SK-N-SH (cell line): Measurements from ENCODE around the gene PIP5KL1. TPM values are rescaled to one million over a fixed set of nuclear protein-coding genes. Genes with fewer than 3 reads are reported as not detected.

ENCODE experiments used
- CTCF ChIA-PET: fragments of 300-600, 350-600 bp; formaldehyde crosslinking; extraction: SDS; loops from one replicate; lab custom pipeline; 2021; lab: Yijun Ruan, JAX
- POLR2A ChIA-PET: fragments of 350-600 bp; sonication (Branson Sonifier 250); formaldehyde crosslinking; extraction: SDS; loops from one replicate; lab custom pipeline; 2020; ENCODE audit warnings: antibody characterized with exemption, inconsistent platforms; lab: Yijun Ruan, JAX
- DNase-seq: peaks from one replicate; pipeline ENCODE4 v3.0.0; 2012
- H2AFZ ChIP-seq: fragments of 200-600 bp; sonication (generic); 2 replicates; pipeline ENCODE4 v1.8.1; 2016; ENCODE audit warnings: antibody characterized with exemption, mild to moderate bottlenecking, low read depth
- H3F3A ChIP-seq: fragments of 200-600 bp; sonication (generic); replicated peaks from 2 replicates; pipeline ENCODE3; 2016; ENCODE audit warnings: antibody characterized with exemption, mild to moderate bottlenecking; ENCODE audit not compliant: insufficient read depth
- H3K27ac ChIP-seq, 2 experiments: fragments of 200-500 bp in 1 of 2; fragments of 200-600 bp in 1 of 2; sonication (Bioruptor generic) in 1 of 2; sonication (generic), shearing (Covaris generic) in 1 of 2; 2 replicates each; pipeline versions ENCODE4 v1.5.1 to v1.6.1; 2014 to 2016; ENCODE audit warnings: low read depth in 2 of 2, inconsistent platforms in 1 of 2, low read length in 1 of 2, mild to moderate bottlenecking in 1 of 2, mixed read lengths in 1 of 2
- H3K27me3 ChIP-seq: fragments of 200-600 bp; sonication (generic), shearing (Covaris generic); 2 replicates; pipeline ENCODE4 v1.6.1; 2016; ENCODE audit warnings: mixed run types; ENCODE audit not compliant: insufficient read depth
- H3K36me3 ChIP-seq, 2 experiments: fragments of 200-500 bp in 1 of 2; fragments of 200-600 bp in 1 of 2; sonication (Bioruptor generic) in 1 of 2; sonication (generic) in 1 of 2; replicated peaks in 1 of 2; 2 replicates each; pipeline versions ENCODE3 to v1.5.1; 2014 to 2016; ENCODE audit warnings: low read length in 1 of 2, mild to moderate bottlenecking in 1 of 2; ENCODE audit not compliant: insufficient read depth in 2 of 2, control insufficient read depth in 1 of 2
- H3K4me1 ChIP-seq, 2 experiments: fragments of 200-500 bp in 1 of 2; fragments of 200-600 bp in 1 of 2; sonication (Bioruptor generic) in 1 of 2; sonication (generic), shearing (Covaris generic) in 1 of 2; 2 replicates each; pipeline versions ENCODE4 v1.5.1 to v1.6.1; 2014 to 2016; ENCODE audit warnings: low read depth in 1 of 2, low read length in 1 of 2, mixed run types in 1 of 2; ENCODE audit not compliant: insufficient read depth in 2 of 2, control insufficient read depth in 1 of 2
- H3K4me2 ChIP-seq: fragments of 200-600 bp; sonication (generic), shearing (Covaris generic); 2 replicates; pipeline ENCODE4 v1.6.1; 2017; ENCODE audit warnings: mixed run types
- H3K4me3 ChIP-seq, 2 experiments: fragments of 200-500 bp in 1 of 2; fragments of 200-600 bp in 1 of 2; sonication (Bioruptor generic) in 1 of 2; sonication (generic), shearing (Covaris generic) in 1 of 2; 2 replicates each; pipeline versions ENCODE4 v1.5.1 to v1.8.1; 2014 to 2016; ENCODE audit warnings: low read depth in 2 of 2, inconsistent platforms in 1 of 2, low read length in 1 of 2, mild to moderate bottlenecking in 1 of 2, mixed read lengths in 1 of 2, moderate library complexity in 1 of 2
- H3K79me2 ChIP-seq: fragments of 200-600 bp; sonication (generic); 2 replicates; pipeline ENCODE4 v1.8.1; 2017; ENCODE audit warnings: mild to moderate bottlenecking; ENCODE audit not compliant: insufficient read depth
- H3K9ac ChIP-seq: fragments of 200-600 bp; sonication (generic); 2 replicates; pipeline ENCODE4 v1.6.1; 2017; ENCODE audit warnings: mixed run types
- H3K9me2 ChIP-seq: fragments of 200-600 bp; sonication (generic); 2 replicates; pipeline ENCODE4 v1.6.1; 2017; ENCODE audit warnings: mixed run types
- H3K9me3 ChIP-seq: fragments of 200-600 bp; sonication (generic); 2 replicates; pipeline ENCODE4 v1.6.1; 2017; ENCODE audit warnings: mixed run types, mild to moderate bottlenecking, moderate library complexity
- H4K20me1 ChIP-seq: fragments of 200-600 bp; sonication (generic); 2 replicates; pipeline ENCODE4 v1.6.1; 2017; ENCODE audit warnings: mild to moderate bottlenecking, mixed run types; ENCODE audit not compliant: insufficient read depth
- EP300 ChIP-seq, 2 experiments: IDR thresholded peaks; 2 replicates each; pipeline versions ENCODE4 v1.4.0 to v1.6.1; 2012; ENCODE audit warnings: borderline replicate concordance in 1 of 2, low read depth in 1 of 2, low read length in 1 of 2
- EZH2phosphoT487 ChIP-seq: fragments of 200-600 bp; sonication (generic); IDR thresholded peaks from 2 replicates; pipeline ENCODE4 v1.6.1; 2017; ENCODE audit warnings: low read depth, mixed run types, mild to moderate bottlenecking, antibody characterized with exemption, moderate library complexity, borderline replicate concordance
- FOXJ3 ChIP-seq: sonication (generic); formaldehyde crosslinking; IDR thresholded peaks from 2 replicates; pipeline ENCODE4 v1.5.1; 2020; ENCODE audit warnings: mild to moderate bottlenecking, missing genetic modification reagents
- FOXM1 ChIP-seq: IDR thresholded peaks from 2 replicates; pipeline ENCODE4 v1.4.0; 2012; ENCODE audit warnings: low read depth, mild to moderate bottlenecking
- GATA2 ChIP-seq: sonication (generic); formaldehyde crosslinking; IDR thresholded peaks from 2 replicates; pipeline ENCODE4 v1.5.0; 2020; ENCODE audit warnings: mild to moderate bottlenecking, missing genetic modification reagents
- JUND ChIP-seq: IDR thresholded peaks from 2 replicates; pipeline ENCODE4 v1.4.0; 2012
- MAX ChIP-seq: IDR thresholded peaks from 2 replicates; pipeline ENCODE4 v1.4.0; 2012; ENCODE audit warnings: low read depth
- NRF1 ChIP-seq: IDR thresholded peaks from 2 replicates; pipeline ENCODE4 v1.6.1; 2012; ENCODE audit warnings: low read depth, mild to moderate bottlenecking, low read length
- PBX3 ChIP-seq: IDR thresholded peaks from 2 replicates; pipeline ENCODE4; 2012
- POLR2AphosphoS5 ChIP-seq: IDR thresholded peaks from 2 replicates; pipeline ENCODE4 v1.6.1; 2012; ENCODE audit warnings: low read depth, low read length
- RXRA ChIP-seq: IDR thresholded peaks from 2 replicates; pipeline ENCODE4 v1.4.0; 2012; ENCODE audit warnings: low read depth, mild to moderate bottlenecking, borderline replicate concordance
- SMC3 ChIP-seq: IDR thresholded peaks from 2 replicates; pipeline ENCODE4 v1.6.1; 2012; ENCODE audit warnings: low read depth, low read length, improper control_type of control experiment
- TCF12 ChIP-seq: IDR thresholded peaks from 2 replicates; pipeline ENCODE4 v1.4.0; 2012
- USF1 ChIP-seq: IDR thresholded peaks from 2 replicates; pipeline ENCODE4 v1.4.0; 2012; ENCODE audit warnings: low read depth, borderline replicate concordance
- ZBTB33 ChIP-seq: IDR thresholded peaks from 2 replicates; pipeline ENCODE4 v1.4.0; 2012; ENCODE audit warnings: low read depth, borderline replicate concordance
- WGBS: methylation state at CpG from one replicate; pipeline ENCODE4 v1.1.6; 2017; ENCODE audit warnings: low lambda C conversion rate; 5-methylcytosine and 5-hydroxymethylcytosine counted together
- polyA plus RNA-seq, 3 experiments: library from polyadenylated mRNA; depleted of rRNA; stranded (reverse); fragments of >200 nt; gene quantifications; 2 replicates each; pipeline ENCODE4 v1.2.3, GENCODE V29; 2012

The PIP5KL1 gene
- polyA plus RNA-seq, 1 of the 3 experiments (the other 2 are of a cell fraction), result 4.0 TPM

GRCh38 chr9:127958728-127959127 is 28.2 kb upstream of the PIP5KL1 start:
- no peak overlapping the region for H2AFZ ChIP-seq
- peaks cover 15 to 59% of the 10 kb centered on the region in 2 experiments for H3K4me1 ChIP-seq
- peaks cover 77% of the 10 kb centered on the region for H3K79me2 ChIP-seq
- H3K4me3 ChIP-seq, result no peak overlapping the region
- no peak overlapping the region for H3K27ac ChIP-seq
- no peak overlapping the region for H3K9ac ChIP-seq
- WGBS, result 100% methylated on average over 1 of the region's 1 CpG
- no peaks in the 10 kb centered on the region for H3K36me3 ChIP-seq
- H3F3A ChIP-seq, result peaks cover 5% of the 10 kb centered on the region
- ChIA-PET POLR2A (no interaction called here), CTCF (interaction anchor here (1.5 to 7.3 kb wide), 4 partner anchors 11 to 76 kb away, joined by 4 to 106 read pairs (median 42); no protein-coding TSS in a partner anchor)
- H3K9me3 ChIP-seq, result no peaks in the 10 kb centered on the region
- no peaks in the 10 kb centered on the region for H3K27me3 ChIP-seq
- no peak overlapping the region for H3K4me2 ChIP-seq
- H3K9me2 ChIP-seq, result no peaks in the 10 kb centered on the region
- no peak for DNase-seq
- H4K20me1 ChIP-seq, result peaks cover 33% of the 10 kb centered on the region
- no peak for TF ChIP-seq GATA2 (CRISPR knock-in tag)
- no peak for TF ChIP-seq EZH2phosphoT487
- TF ChIP-seq POLR2AphosphoS5, result no peak
- no peak for TF ChIP-seq PBX3
- no peak for TF ChIP-seq FOXM1
- no peak for TF ChIP-seq ZBTB33
- no peak for TF ChIP-seq EP300 (IDR thresholded peaks at IDR 0.05; ENCODE audit: borderline replicate concordance in 1 of 2, low read depth in 1 of 2, low read length in 1 of 2)
- TF ChIP-seq NRF1, result no peak
- no peak for TF ChIP-seq RXRA
- TF ChIP-seq SMC3, result no peak
- no peak for TF ChIP-seq MAX
- no peak for TF ChIP-seq TCF12
- TF ChIP-seq JUND, result no peak
- TF ChIP-seq FOXJ3 (CRISPR knock-in tag), result no peak
- TF ChIP-seq USF1, result no peak
